GM11168 (cell line): ENCODE data around the gene CREB5.

ENCODE experiments used
- in situ Hi-C: fragments of 300-500 bp; cut with MboI; formaldehyde crosslinking; loops from one replicate; pipeline ENCODE4 v1.12.0; 2022; ENCODE audit warnings: low sequenced_read_pairs; ENCODE audit not compliant: unreplicated experiment

The CREB5 gene

DNA sequence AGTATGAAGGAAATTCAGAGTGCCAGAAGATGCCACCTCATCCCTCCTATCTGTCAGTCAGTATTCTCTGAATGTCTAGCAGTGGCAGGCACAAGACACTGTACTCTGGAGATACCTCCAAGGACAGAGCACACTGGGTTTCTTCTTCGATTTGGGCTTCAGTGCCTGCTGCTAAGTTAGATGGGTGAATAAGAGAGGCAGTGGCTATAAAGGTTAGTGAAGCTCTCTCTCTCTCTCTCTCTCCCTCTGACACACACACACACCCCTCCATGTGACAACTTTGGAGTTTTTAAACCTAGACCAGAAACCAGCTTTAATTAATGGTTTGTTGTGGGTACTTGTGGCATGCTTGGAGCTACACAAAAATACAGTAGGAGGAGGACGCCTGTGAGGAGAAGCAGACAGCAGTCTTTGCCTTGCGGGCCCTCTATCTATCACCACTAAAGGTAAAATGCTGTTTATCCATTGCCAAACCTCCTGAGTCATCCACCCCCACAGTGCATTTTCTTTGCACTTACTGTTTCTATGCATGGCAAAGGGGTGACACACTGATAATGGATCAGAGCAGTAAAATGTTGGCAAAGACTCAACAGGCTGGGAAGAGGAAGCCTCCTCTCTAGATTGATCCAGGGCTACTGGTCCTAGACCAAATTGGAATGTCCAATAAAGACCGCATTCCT, 443.4 kb downstream of the CREB5 start:
- in situ Hi-C loops, result loop anchor here (10.0 to 25.0 kb wide), 2 partner anchors 231 to 468 kb away; no protein-coding TSS in a partner anchor

DNA sequence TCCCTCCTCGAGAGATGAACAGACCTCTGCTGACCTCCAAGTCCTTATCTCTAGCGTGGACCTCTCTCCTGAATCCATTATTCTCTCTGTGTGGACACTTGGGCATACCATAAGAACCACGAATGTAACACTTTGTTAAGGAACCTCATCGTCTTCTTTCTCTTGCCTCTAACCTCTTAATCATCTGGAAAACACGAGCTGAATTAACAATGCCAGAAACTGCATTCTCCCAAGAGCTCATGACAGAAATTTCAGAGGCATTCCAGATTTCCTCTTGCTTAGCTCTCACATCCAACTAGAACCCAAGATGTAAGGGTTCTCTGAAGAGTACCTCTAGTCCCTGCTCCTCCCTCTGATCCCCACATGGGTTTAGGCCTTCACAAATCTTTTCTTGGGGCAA, 444.3 kb downstream of the CREB5 start:
- in situ Hi-C loops, result loop anchor here (10.0 to 25.0 kb wide), 2 partner anchors 232 to 469 kb away; no protein-coding TSS in a partner anchor

DNA sequence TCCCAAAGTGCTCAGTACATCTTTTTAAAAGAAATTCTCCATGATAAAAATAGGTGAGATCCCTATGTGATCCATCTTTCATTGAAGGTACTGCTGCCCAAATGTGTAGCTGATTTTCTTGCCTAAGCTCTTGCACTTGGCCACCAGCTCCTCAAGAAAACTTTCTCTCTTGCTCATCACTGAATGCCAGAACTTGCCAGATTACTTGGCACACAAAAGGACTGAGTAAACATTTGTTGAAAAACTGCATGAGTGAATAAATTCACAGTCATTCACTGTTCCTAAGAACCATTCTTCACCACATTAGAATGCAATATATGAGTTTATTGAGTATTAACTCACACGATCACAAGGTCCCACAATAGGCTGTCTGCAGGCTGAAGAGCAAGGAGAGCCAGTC, 445.9 kb downstream of the CREB5 start:
- in situ Hi-C loops, result loop anchor here (10.0 to 25.0 kb wide), 2 partner anchors 233 to 471 kb away; no protein-coding TSS in a partner anchor

DNA sequence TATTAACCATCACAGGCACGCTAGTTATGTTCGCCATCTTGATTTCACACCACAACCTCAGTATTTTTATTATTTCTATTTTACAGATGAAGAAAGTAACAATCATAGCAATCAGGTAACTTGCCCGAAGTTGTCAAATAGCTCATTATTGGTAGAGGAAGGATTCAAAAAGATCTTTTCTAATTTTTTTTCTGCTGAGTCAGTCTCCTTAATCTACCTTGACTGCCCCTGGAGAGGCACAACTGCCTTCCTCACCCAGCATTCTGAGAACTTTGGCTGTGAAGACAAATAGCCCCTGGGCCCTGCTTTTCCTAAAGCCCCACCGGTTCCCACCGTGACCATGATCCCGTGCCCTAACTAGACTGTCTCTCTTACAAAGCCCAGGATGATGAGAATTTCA, 446.6 kb downstream of the CREB5 start:
- in situ Hi-C loops, result loop anchor here (10.0 to 25.0 kb wide), 2 partner anchors 234 to 472 kb away; no protein-coding TSS in a partner anchor

DNA sequence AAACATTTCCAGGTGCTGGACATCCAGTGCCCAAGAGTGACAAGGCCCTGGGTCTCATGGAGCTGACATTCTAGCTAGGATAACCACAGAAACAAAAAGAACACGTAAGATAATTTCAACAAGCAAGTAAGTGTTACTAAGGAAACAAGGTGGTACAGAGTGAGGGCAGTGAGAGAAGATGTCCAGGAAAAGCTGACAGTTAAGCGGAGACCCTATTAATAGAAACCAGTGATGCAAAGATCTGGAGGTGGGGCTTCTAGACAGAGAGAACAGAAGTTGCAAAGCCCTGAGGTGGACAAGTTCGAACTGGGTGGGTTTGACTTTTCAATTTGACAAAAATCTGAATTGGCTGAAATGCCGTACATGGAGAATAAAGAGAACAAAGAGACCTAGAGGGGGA, 449.5 kb downstream of the CREB5 start:
- in situ Hi-C loops, result loop anchor here (25.0 kb wide), 1 partner anchor 475 kb away; no protein-coding TSS in a partner anchor

DNA sequence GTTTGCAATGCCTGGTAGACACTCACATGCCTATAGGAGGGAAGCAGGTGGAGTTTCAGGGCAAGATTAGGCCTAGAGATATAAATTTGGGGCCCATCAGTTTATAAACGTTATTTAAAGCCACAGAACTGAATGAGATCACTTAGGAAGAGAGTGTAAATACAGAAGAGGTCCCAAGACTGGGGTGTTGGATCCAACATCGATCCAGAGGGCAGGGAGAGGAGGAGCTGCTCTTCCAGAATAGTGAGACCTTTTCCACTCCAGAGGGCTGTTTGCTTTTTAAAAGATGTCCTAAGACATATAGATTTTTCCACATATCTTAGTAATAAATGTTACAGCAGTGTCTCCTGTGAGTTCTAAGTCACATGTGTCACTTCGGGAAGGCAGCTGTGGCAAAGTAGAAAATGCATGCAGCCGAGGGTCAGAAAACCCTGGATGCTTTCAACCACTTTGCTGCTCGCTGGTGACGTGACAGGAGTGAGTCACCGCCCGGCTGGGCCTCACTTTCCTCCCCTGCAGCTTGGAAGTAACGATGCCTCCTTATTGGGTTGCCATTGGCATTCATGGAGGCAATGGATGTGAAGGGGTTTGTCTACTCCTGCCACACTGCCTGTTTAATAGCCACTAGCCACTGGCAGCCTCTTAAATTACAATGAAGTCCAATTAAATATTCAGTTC, 450.4 kb downstream of the CREB5 start:
- in situ Hi-C loops, result loop anchor here (25.0 kb wide), 1 partner anchor 475 kb away; no protein-coding TSS in a partner anchor

DNA sequence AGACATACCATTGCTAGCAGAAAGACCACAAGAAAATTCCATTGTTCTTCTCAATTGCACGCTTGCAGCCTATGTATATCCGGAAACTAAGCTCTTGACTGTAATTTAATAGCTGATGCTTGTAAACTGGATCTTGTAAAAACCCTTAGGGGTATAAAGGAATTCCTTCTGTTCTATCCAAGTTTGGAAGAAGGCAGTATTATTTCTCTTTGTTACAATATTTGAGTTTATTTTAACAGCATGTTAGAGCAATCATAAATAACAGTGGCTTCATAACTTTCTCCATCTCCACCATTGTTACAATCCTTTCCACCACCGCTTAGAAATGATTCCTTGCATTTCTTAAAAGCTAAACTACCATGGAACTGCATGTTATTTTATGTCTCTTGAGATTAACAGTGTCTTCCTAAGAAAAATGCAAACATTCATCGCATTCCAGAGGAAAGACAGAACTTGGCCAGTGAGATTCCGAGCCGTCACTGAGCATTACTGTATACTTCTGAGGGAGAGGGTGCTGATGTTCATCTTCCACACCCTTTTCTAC, 453.4 kb downstream of the CREB5 start:
- in situ Hi-C loops, result loop anchor here (25.0 kb wide), 1 partner anchor 478 kb away; no protein-coding TSS in a partner anchor

DNA sequence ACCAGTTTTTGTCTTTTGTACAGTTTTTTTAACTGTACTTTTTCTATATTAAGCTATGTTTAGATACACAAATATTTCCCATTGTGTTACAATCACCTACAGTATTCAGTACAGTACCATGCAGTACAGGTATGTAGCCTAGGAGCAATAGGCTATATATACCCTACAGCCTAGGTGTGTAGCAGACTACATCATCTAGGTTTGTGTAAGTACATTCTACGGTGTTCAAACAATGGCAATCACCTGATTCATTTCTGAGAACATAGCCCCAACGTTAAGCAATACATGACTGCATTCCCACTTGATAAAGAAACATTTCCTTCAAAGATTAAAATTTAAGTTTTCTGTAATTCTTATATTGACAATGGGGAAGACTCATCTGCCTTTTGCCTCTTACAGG, 456.4 kb downstream of the CREB5 start:
- in situ Hi-C loops, result loop anchor here (25.0 kb wide), 1 partner anchor 481 kb away; no protein-coding TSS in a partner anchor

DNA sequence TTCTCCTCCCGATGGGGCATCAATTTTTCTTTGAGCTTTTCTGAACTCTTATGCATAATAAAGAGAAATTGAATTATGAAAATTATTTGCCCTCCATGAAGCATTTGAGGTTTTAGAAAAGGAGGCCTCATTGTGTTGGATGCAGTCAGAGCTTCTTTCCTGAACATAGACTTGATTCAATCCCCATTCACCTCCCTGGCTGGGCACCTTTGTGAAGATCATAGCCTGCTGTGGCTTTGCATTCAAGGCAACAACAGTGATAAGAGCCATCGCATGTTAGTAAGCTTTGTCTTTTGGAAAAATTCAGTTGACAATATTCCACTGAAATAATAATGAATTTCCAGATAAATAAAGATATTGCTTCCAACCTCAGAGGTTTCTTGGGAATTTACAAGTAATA, 458.8 kb downstream of the CREB5 start:
- in situ Hi-C loops, result loop anchor here (25.0 kb wide), 1 partner anchor 484 kb away; no protein-coding TSS in a partner anchor

DNA sequence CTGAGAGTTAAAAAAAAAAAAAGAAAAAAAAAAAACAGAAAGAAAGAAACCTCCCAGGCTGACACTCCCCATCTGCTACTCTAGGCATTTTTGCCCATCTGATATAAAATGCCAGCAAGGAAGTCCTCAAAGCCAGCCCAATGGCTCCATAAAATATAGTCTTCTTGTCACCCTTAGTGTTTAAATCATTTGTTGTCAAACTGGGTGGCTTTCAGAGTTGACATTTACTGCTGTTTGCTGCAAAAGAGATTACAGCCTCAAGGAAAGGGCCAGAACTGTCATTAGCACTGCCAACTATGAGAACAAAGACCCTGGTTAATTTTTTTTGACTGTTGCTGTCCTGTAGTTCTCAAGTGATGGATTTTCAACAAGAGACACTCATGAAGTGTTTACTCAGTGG, 459.3 kb downstream of the CREB5 start:
- in situ Hi-C loops, result loop anchor here (25.0 kb wide), 1 partner anchor 484 kb away; no protein-coding TSS in a partner anchor

DNA sequence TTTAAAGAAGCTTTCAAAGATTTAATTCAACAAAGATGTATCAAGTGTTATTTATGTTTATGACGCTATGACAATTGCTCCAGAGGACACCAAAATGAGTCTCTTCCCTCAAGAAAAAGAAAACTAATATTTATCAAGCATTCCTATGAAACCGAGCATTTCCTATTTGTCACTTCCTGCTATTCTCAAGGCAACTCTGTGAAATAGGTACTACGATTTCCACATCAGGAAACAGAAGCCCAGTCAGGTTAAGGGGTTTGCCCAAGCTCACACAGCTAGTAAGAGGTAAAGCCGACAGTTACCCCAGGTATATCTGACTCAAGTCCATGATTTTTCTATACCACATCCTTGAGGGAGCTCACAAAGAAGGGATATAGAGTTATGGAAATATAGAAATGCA, 459.9 kb downstream of the CREB5 start:
- in situ Hi-C loops, result loop anchor here (25.0 kb wide), 1 partner anchor 485 kb away; no protein-coding TSS in a partner anchor

DNA sequence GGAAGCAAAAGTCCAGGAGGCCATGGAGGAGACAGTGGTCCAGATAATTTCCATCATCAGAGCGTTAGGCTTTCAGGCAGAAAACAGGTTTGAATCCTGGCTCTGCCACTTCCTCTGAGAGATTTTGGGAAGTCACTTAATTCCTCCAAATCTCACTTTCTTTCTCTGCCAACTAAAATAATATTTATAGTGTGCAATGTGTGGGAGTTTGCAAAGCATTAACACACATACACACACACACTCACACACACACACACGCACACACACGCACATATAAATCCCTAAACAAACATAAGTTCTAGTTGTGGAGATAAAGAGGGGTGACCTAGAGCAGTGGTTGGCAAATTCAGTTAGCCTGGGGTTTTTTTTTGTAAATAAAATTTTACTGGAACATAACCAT, 461.0 kb downstream of the CREB5 start:
- in situ Hi-C loops, result loop anchor here (25.0 kb wide), 1 partner anchor 486 kb away; no protein-coding TSS in a partner anchor

DNA sequence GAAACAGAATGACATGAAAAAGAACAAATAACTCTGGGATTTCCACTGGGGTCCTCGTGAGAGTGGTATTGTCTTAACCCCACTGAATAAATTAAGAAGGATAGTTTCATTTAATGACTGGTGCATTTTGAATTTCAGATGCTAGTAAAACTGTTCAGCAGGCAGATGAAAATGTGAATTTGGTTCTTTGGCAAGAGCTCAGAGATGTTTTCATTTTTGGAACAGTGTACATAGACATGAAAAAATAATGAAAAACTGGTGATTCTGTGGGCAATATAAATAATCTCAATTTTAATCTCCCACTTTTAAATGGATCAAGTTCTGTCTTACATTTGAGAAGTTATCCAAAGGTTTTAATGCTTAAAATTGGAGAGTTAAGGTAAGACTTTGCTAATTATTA, 461.7 kb downstream of the CREB5 start:
- in situ Hi-C loops, result loop anchor here (25.0 kb wide), 1 partner anchor 487 kb away; no protein-coding TSS in a partner anchor
